HCT116 (cell line): ENCODE measurements around the gene ZNF532. TPM values are rescaled to one million over a fixed set of nuclear protein-coding genes. Genes with fewer than 3 reads are reported as not detected.

Source experiments
- ATAC-seq: fragments of 200-7000 bp; cut with Tn5 transposase; 2 replicates; pipeline ENCODE4 v1.9.1; 2020; ENCODE audit warnings: mild to moderate bottlenecking, moderate library complexity
- BruUV-seq: library from RNA; stranded (reverse); fragments of 400-500 nt; replicated peaks from 2 replicates; lab custom pipeline; 2021; lab: Mats Ljungman, UMichigan
- CTCF ChIA-PET: fragments of 300-600 bp; sonication (Branson Sonifier 250); formaldehyde crosslinking; loops from one replicate; lab custom pipeline; 2021; ENCODE audit warnings: antibody characterized with exemption; lab: Charles Lee
- POLR2A ChIA-PET: fragments of 300-600, 350-600 bp; sonication (Branson Sonifier 250); formaldehyde crosslinking; loops from one replicate; lab custom pipeline; 2021; ENCODE audit warnings: antibody characterized with exemption; lab: Charles Lee
- RAD21 ChIA-PET, 2 experiments: fragments of 300-600 bp; sonication (Branson Sonifier 250); formaldehyde crosslinking; loops; one replicate each; lab custom pipeline; 2023; ENCODE audit warnings: low total read pairs in 2 of 2; ENCODE audit not compliant: uncharacterized antibody in 2 of 2, unreplicated experiment in 2 of 2, low non-redundant PET in 1 of 2; lab: Charles Lee
- DNase-seq: peaks from one replicate; pipeline ENCODE4 v3.0.0-alpha.2; 2010; ENCODE audit warnings: low read depth, low spot score
- H2AFZ ChIP-seq: fragments of 200-600 bp; shearing (Covaris generic), sonication (generic); 2 replicates; pipeline ENCODE4 v1.6.1; 2017; ENCODE audit warnings: low read depth, mixed run types, mixed read lengths, antibody characterized with exemption, low read length; ENCODE audit not compliant: poor library complexity, severe bottlenecking
- H3K27ac ChIP-seq: 2 replicates; pipeline ENCODE4 v1.5.1; 2012; ENCODE audit warnings: low read depth, low read length
- H3K27me3 ChIP-seq: fragments of 200-600 bp; sonication (generic); 2 replicates; pipeline ENCODE4 v1.6.1; 2016; ENCODE audit warnings: mixed run types, low read length, mixed read lengths; ENCODE audit not compliant: insufficient read depth
- H3K36me3 ChIP-seq, 2 experiments: fragments of 200-500 bp in 1 of 2; fragments of 200-600 bp in 1 of 2; sonication (Bioruptor generic) in 1 of 2; sonication (generic) in 1 of 2; 2 replicates each; pipeline versions ENCODE4 v1.5.1 to v1.6.1; 2014 to 2016; ENCODE audit warnings: low read length in 2 of 2, inconsistent platforms in 1 of 2, mixed read lengths in 1 of 2, mixed run types in 1 of 2; ENCODE audit not compliant: insufficient read depth in 2 of 2, control insufficient read depth in 1 of 2
- H3K4me1 ChIP-seq, 2 experiments: fragments of 200-600 bp in 1 of 2; sonication (generic) in 1 of 2; 2 replicates each; pipeline versions ENCODE4 v1.5.1 to v1.6.1; 2012 to 2017; ENCODE audit warnings: low read length in 2 of 2, inconsistent platforms in 1 of 2, mild to moderate bottlenecking in 1 of 2, mixed read lengths in 1 of 2, mixed run types in 1 of 2, moderate library complexity in 1 of 2; ENCODE audit not compliant: insufficient read depth in 2 of 2, control insufficient read depth in 1 of 2
- H3K4me2 ChIP-seq: fragments of 200-600 bp; sonication (generic); 2 replicates; pipeline ENCODE4 v1.6.1; 2017; ENCODE audit warnings: mixed run types, low read length, mixed read lengths
- H3K4me3 ChIP-seq, 2 experiments: fragments of 200-600 bp in 1 of 2; sonication (generic) in 1 of 2; replicated peaks in 1 of 2; 2 replicates each; pipeline ENCODE4 v1.5.1; 2011 to 2016; ENCODE audit warnings: low read length in 2 of 2, control low read depth in 1 of 2, low read depth in 1 of 2, mild to moderate bottlenecking in 1 of 2, mixed read lengths in 1 of 2, mixed run types in 1 of 2
- H3K79me2 ChIP-seq: fragments of 200-600 bp; sonication (generic); 2 replicates; pipeline ENCODE4 v1.6.1; 2017; ENCODE audit warnings: mild to moderate bottlenecking, mixed run types, low read length, moderate library complexity, mixed read lengths; ENCODE audit not compliant: insufficient read depth
- H3K9ac ChIP-seq: fragments of 200-600 bp; sonication (generic); 2 replicates; pipeline ENCODE4 v1.6.1; 2016; ENCODE audit warnings: low read length, mixed read lengths
- H3K9me2 ChIP-seq: fragments of 200-600 bp; sonication (generic), shearing (Covaris generic); 2 replicates; pipeline ENCODE4 v1.6.1; 2017; ENCODE audit warnings: mixed run types, mild to moderate bottlenecking, moderate library complexity; ENCODE audit not compliant: insufficient read depth
- H3K9me3 ChIP-seq, 2 experiments: fragments of 200-500 bp in 1 of 2; fragments of 200-600 bp in 1 of 2; sonication (Bioruptor generic) in 1 of 2; sonication (generic) in 1 of 2; 2 replicates each; pipeline ENCODE4 v1.6.1; 2014 to 2017; ENCODE audit warnings: low read length in 2 of 2, mixed read lengths in 2 of 2, inconsistent platforms in 1 of 2, low read depth in 1 of 2, mild to moderate bottlenecking in 1 of 2, mixed run types in 1 of 2, moderate library complexity in 1 of 2; ENCODE audit not compliant: control insufficient read depth in 1 of 2, insufficient read depth in 1 of 2
- H4K20me1 ChIP-seq: fragments of 200-600 bp; sonication (generic), shearing (Covaris generic); 2 replicates; pipeline ENCODE4 v1.6.1; 2017; ENCODE audit warnings: mixed run types, mild to moderate bottlenecking, moderate library complexity; ENCODE audit not compliant: insufficient read depth
- EGR1 ChIP-seq: IDR thresholded peaks from 2 replicates; pipeline ENCODE4 v1.6.1; 2012; ENCODE audit warnings: low read depth
- ELF1 ChIP-seq: IDR thresholded peaks from 2 replicates; pipeline ENCODE4 v1.6.1; 2012; ENCODE audit warnings: low read depth, borderline replicate concordance
- EZH2 ChIP-seq: fragments of 200-600 bp; sonication (generic); IDR thresholded peaks from 2 replicates; pipeline ENCODE4 v1.6.1; 2017; ENCODE audit warnings: antibody characterized with exemption, mixed run types
- JUND ChIP-seq: IDR thresholded peaks from 2 replicates; pipeline ENCODE4 v1.6.1; 2012
- TCF7L2 ChIP-seq: IDR thresholded peaks from 2 replicates; pipeline ENCODE4 v1.7.0; 2011; ENCODE audit warnings: borderline replicate concordance, inconsistent platforms; ENCODE audit not compliant: insufficient read depth, insufficient read length; ENCODE audit errors: extremely low read depth
- intact Hi-C: fragments of 100-400 bp; cut with micrococcal nuclease; formaldehyde crosslinking; loops from 2 replicates; pipeline ENCODE4 v1.10.0; 2022
- total RNA-seq: library from RNA; stranded (reverse); gene quantifications from one replicate; pipeline ENCODE4 v1.2.1, GENCODE V29; 2021; ENCODE audit not compliant: unreplicated experiment
- TF ChIP-seq, protein P1 (sequence below): IDR thresholded peaks from 2 replicates; pipeline ENCODE4 v1.6.1; 2012; ENCODE audit warnings: low read depth

The ZNF532 gene
- total RNA-seq, 1 experiment from 2014 or later: 11.6 TPM

DNA sequence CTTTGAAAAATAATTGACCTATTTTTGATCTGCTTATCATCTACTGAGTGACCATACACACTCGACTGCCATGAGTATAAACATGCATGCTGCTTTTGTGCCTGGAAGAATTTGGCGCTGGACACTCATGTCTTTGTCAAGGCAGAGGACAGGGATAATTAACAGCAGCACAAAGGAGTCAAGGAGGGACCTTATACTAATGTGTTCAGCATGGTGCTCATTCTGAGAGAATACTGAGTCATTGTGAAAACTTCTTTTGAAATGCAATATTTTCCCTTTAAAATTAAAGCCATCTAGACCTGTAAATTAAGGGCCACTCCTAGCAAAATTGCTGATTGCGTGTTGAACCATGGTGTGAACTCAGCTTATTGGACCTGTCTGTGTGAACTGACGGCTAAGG, 116.3 kb downstream of the ZNF532 start:
- no peaks in the 10 kb centered on the region for H3K9me3 ChIP-seq
- H2AFZ ChIP-seq: no peak overlapping the region
- H4K20me1 ChIP-seq: no peaks in the 10 kb centered on the region
- RAD21 ChIA-PET: no interaction called here
- H3K27ac ChIP-seq: no peak overlapping the region
- DNase-seq: no peak
- CTCF ChIA-PET: no interaction called here
- H3K9me2 ChIP-seq: no peaks in the 10 kb centered on the region
- no peak overlapping the region for H3K4me3 ChIP-seq
- H3K36me3 ChIP-seq: no peaks in the 10 kb centered on the region
- no peaks in the 10 kb centered on the region for H3K4me1 ChIP-seq
- H3K79me2 ChIP-seq: no peaks in the 10 kb centered on the region
- no peak for ATAC-seq
- BruUV-seq: no TSS peak
- no peak overlapping the region for H3K4me2 ChIP-seq
- no peak overlapping the region for H3K9ac ChIP-seq
- no peaks in the 10 kb centered on the region for H3K27me3 ChIP-seq
- intact Hi-C loops: no loop called here
- TF ChIP-seq EZH2: no peak
- TF ChIP-seq TCF7L2: no peak
- no peak for TF ChIP-seq JUND
- TF ChIP-seq ELF1: no peak
- no peak for TF ChIP-seq EGR1
- TF ChIP-seq, protein P1, sequence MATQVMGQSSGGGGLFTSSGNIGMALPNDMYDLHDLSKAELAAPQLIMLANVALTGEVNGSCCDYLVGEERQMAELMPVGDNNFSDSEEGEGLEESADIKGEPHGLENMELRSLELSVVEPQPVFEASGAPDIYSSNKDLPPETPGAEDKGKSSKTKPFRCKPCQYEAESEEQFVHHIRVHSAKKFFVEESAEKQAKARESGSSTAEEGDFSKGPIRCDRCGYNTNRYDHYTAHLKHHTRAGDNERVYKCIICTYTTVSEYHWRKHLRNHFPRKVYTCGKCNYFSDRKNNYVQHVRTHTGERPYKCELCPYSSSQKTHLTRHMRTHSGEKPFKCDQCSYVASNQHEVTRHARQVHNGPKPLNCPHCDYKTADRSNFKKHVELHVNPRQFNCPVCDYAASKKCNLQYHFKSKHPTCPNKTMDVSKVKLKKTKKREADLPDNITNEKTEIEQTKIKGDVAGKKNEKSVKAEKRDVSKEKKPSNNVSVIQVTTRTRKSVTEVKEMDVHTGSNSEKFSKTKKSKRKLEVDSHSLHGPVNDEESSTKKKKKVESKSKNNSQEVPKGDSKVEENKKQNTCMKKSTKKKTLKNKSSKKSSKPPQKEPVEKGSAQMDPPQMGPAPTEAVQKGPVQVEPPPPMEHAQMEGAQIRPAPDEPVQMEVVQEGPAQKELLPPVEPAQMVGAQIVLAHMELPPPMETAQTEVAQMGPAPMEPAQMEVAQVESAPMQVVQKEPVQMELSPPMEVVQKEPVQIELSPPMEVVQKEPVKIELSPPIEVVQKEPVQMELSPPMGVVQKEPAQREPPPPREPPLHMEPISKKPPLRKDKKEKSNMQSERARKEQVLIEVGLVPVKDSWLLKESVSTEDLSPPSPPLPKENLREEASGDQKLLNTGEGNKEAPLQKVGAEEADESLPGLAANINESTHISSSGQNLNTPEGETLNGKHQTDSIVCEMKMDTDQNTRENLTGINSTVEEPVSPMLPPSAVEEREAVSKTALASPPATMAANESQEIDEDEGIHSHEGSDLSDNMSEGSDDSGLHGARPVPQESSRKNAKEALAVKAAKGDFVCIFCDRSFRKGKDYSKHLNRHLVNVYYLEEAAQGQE: no peak
- POLR2A ChIA-PET: no interaction called here
